HL-60 (cell line): ENCODE results near the gene USF2.

Experiments
- DNase-seq, 2 experiments: peaks; one replicate each; pipeline ENCODE4 v3.0.0-alpha.2; 2010 to 2020; ENCODE audit warnings: low read depth in 1 of 2, low spot score in 1 of 2
- H3K27ac ChIP-seq: fragments of 250-450 bp; sonication (Bioruptor Pico); replicated peaks from 2 replicates; pipeline ENCODE4 v1.5.1; 2020; ENCODE audit warnings: mild to moderate bottlenecking, moderate library complexity
- H3K27me3 ChIP-seq: fragments of 250-450 bp; sonication (Bioruptor Pico); 2 replicates; pipeline ENCODE4 v1.5.1; 2021; ENCODE audit warnings: mild to moderate bottlenecking, moderate library complexity; ENCODE audit not compliant: insufficient read depth, poor library complexity, severe bottlenecking
- H3K4me3 ChIP-seq: replicated peaks from 2 replicates; pipeline ENCODE4 v1.5.1; 2011; ENCODE audit warnings: mild to moderate bottlenecking, control low read depth, low read length; ENCODE audit not compliant: insufficient read depth
- GABPA ChIP-seq: IDR thresholded peaks from 2 replicates; pipeline ENCODE4 v1.6.1; 2012; ENCODE audit warnings: low read depth
- POLR2AphosphoS5 ChIP-seq: IDR thresholded peaks from 2 replicates; pipeline ENCODE4 v1.6.1; 2012; ENCODE audit warnings: low read depth
- REST ChIP-seq: IDR thresholded peaks from 2 replicates; pipeline ENCODE4 v1.6.1; 2012; ENCODE audit warnings: low read depth; ENCODE audit not compliant: insufficient replicate concordance
- SPI1 ChIP-seq: IDR thresholded peaks from 2 replicates; pipeline ENCODE4 v1.6.1; 2012; ENCODE audit warnings: low read depth, mild to moderate bottlenecking, borderline replicate concordance
- TF ChIP-seq, protein P1 (sequence below): IDR thresholded peaks from one replicate; pipeline ENCODE4 v1.5.1; 2011; ENCODE audit warnings: low read length, control low read depth, inconsistent platforms; ENCODE audit not compliant: insufficient read depth

Gene USF2

DNA sequence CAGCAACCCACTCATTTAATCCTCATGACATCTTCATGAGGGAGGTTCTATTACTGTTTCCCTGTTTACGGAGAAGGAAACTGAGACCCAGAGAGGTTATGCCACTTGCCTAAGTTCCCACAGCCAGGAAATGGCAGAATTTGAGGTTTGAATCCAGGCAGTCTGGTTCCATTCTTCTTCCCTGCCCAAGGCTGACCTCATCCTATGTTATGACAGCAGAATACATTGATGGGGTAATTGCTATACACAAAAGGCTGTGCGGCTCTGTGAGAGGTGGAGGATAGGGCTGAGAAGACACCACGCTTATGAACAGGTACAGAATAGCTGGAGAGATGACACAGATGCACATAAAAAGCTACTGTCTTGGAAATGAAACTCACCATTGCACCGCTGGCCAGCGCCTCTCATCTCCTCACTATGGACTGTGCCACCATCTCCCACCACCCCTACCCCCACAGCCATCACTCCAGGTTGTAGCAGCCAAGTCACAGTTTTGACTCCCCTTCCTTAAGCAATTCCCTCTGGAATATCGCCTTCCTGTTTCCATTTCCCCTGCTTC is 34.7 kb downstream of the USF2 start:
- Histone ChIP-seq H3K27me3 (no peaks in the 10 kb centered on the region), H3K27ac (no peak overlapping the region), H3K4me3 (no peak overlapping the region)
- no peak for DNase-seq
- TF ChIP-seq GABPA (no peak), POLR2AphosphoS5 (no peak), SPI1 (no peak), REST (no peak)
- TF ChIP-seq, protein P1, sequence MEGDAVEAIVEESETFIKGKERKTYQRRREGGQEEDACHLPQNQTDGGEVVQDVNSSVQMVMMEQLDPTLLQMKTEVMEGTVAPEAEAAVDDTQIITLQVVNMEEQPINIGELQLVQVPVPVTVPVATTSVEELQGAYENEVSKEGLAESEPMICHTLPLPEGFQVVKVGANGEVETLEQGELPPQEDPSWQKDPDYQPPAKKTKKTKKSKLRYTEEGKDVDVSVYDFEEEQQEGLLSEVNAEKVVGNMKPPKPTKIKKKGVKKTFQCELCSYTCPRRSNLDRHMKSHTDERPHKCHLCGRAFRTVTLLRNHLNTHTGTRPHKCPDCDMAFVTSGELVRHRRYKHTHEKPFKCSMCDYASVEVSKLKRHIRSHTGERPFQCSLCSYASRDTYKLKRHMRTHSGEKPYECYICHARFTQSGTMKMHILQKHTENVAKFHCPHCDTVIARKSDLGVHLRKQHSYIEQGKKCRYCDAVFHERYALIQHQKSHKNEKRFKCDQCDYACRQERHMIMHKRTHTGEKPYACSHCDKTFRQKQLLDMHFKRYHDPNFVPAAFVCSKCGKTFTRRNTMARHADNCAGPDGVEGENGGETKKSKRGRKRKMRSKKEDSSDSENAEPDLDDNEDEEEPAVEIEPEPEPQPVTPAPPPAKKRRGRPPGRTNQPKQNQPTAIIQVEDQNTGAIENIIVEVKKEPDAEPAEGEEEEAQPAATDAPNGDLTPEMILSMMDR: no peak

DNA sequence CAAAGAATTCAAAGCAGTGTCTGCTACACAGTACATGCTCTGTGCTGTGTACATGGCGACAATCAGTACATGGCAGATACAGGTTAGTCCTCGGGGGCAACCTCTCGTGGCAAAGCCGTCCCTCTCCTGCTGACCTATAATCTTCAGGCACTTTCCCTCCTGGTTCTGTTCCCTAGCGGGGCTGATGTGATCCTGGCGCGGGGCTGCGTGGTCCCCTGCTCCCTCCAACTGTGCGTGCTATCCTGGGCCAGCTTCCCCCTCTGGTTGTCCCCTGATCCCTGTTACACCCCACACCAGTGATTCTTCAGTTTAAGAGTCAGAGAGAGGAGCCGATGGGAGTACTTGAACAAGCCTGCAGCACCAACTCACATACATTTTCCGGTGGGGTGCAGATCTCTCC is 35.3 kb downstream of the USF2 start:
- TF ChIP-seq SPI1 (no peak), GABPA (no peak), POLR2AphosphoS5 (no peak), REST (no peak)
- TF ChIP-seq, protein P1: no peak
- no peaks in the 10 kb centered on the region for H3K27me3 ChIP-seq
- no peak for DNase-seq
- H3K27ac ChIP-seq: no peak overlapping the region
- H3K4me3 ChIP-seq: no peak overlapping the region

- DNase-seq: no peak
- no peak overlapping the region for H3K4me3 ChIP-seq
- H3K27ac ChIP-seq: no peak overlapping the region
- no peaks in the 10 kb centered on the region for H3K27me3 ChIP-seq
- no peak for TF ChIP-seq REST
- no peak for TF ChIP-seq POLR2AphosphoS5
- TF ChIP-seq GABPA: no peak
- TF ChIP-seq, protein P1: no peak
Measured at GRCh38 chr19:35305181-35305580, 36.4 kb downstream of the USF2 start.
